PC-3 (cell line): ENCODE results near the gene INSL3. TPM values are rescaled to one million over a fixed set of nuclear protein-coding genes. Genes with fewer than 3 reads are reported as not detected.

ENCODE experiments used
- ATAC-seq: fragments of 200-7000 bp; cut with Tn5 transposase; 2 replicates; pipeline ENCODE4 v1.9.1; 2020; ENCODE audit warnings: mild to moderate bottlenecking, moderate library complexity
- BruUV-seq: library from RNA; stranded (reverse); fragments of 400-500 nt; replicated peaks from 2 replicates; lab custom pipeline; 2021; lab: Mats Ljungman, UMichigan
- CTCF ChIA-PET: fragments of 300-600 bp; sonication (Branson Sonifier 250); formaldehyde crosslinking; loops from one replicate; lab custom pipeline; 2022; ENCODE audit warnings: antibody characterized with exemption; lab: Charles Lee
- POLR2A ChIA-PET: fragments of 300-600 bp; sonication (Branson Sonifier 250); formaldehyde crosslinking; loops from one replicate; lab custom pipeline; 2022; ENCODE audit warnings: antibody characterized with exemption; ENCODE audit not compliant: unreplicated experiment; lab: Charles Lee
- DNase-seq: peaks from one replicate; pipeline ENCODE4 v3.0.0-alpha.2; 2015
- H2AFZ ChIP-seq: fragments of 300-600 bp; sonication (generic); 2 replicates; pipeline ENCODE4 v1.6.0; 2016; ENCODE audit warnings: antibody characterized with exemption, low read length
- H3F3A ChIP-seq: fragments of 300-600 bp; sonication (generic); one replicate; pipeline ENCODE4 v1.6.0; 2017; ENCODE audit warnings: antibody characterized with exemption, low read length, control low read depth, mild to moderate bottlenecking; ENCODE audit not compliant: unreplicated experiment
- H3K27ac ChIP-seq: fragments of 300-600 bp; sonication (generic); 2 replicates; pipeline ENCODE4 v1.5.1; 2016; ENCODE audit warnings: mild to moderate bottlenecking, low read length
- H3K27me3 ChIP-seq: fragments of 300-600 bp; sonication (generic); 2 replicates; pipeline ENCODE4 v1.6.1; 2016; ENCODE audit warnings: low read length, mixed read lengths
- H3K36me3 ChIP-seq: fragments of 300-600 bp; sonication (generic); 2 replicates; pipeline ENCODE4 v1.6.1; 2016; ENCODE audit warnings: low read depth, mixed run types, low read length, mixed read lengths
- H3K4me1 ChIP-seq: fragments of 300-600 bp; sonication (generic); 2 replicates; pipeline ENCODE4 v1.5.1; 2016; ENCODE audit warnings: low read length; ENCODE audit not compliant: insufficient read depth
- H3K4me2 ChIP-seq: fragments of 300-600 bp; sonication (generic); 2 replicates; pipeline ENCODE4 v1.6.0; 2016; ENCODE audit warnings: low read length
- H3K4me3 ChIP-seq: fragments of 300-600 bp; sonication (generic); 2 replicates; pipeline ENCODE4 v1.5.1; 2016; ENCODE audit warnings: mild to moderate bottlenecking, low read length, mixed read lengths
- H3K79me2 ChIP-seq: fragments of 300-600 bp; sonication (generic); 2 replicates; pipeline ENCODE4 v1.6.1; 2017; ENCODE audit warnings: low read length, mixed read lengths
- H3K9ac ChIP-seq: fragments of 300-600 bp; sonication (generic); 2 replicates; pipeline ENCODE4 v1.6.0; 2016; ENCODE audit warnings: mild to moderate bottlenecking, low read length
- H3K9me2 ChIP-seq: fragments of 300-600 bp; sonication (generic); replicated peaks from 2 replicates; pipeline ENCODE4 v1.6.1; 2016; ENCODE audit warnings: mixed run types, low read length, mixed read lengths
- H3K9me3 ChIP-seq: fragments of 300-600 bp; sonication (generic); 2 replicates; pipeline ENCODE4 v1.6.1; 2016; ENCODE audit warnings: low read length, mixed read lengths
- H4K20me1 ChIP-seq: fragments of 300-600 bp; sonication (generic); 2 replicates; pipeline ENCODE4 v1.6.1; 2016; ENCODE audit warnings: low read length, mixed read lengths
- CTCF ChIP-seq: fragments of 300-600 bp; sonication (generic); conservative IDR thresholded peaks from 2 replicates; pipeline ENCODE4 v1.5.1; 2017; ENCODE audit warnings: antibody characterized with exemption, low read depth, mild to moderate bottlenecking, low read length
- EZH2 ChIP-seq: fragments of 300-600 bp; sonication (generic); IDR thresholded peaks from one replicate; pipeline ENCODE4 v1.6.1; 2017; ENCODE audit warnings: antibody characterized with exemption, mild to moderate bottlenecking, low read length; ENCODE audit not compliant: unreplicated experiment
- EZH2phosphoT487 ChIP-seq: fragments of 300-600 bp; sonication (generic); IDR thresholded peaks from 2 replicates; pipeline ENCODE4 v1.6.1; 2018; ENCODE audit warnings: mild to moderate bottlenecking, antibody characterized with exemption, low read length, borderline replicate concordance
- intact Hi-C: fragments of 100-400 bp; cut with micrococcal nuclease; formaldehyde crosslinking; loops from 2 replicates; pipeline ENCODE4 v1.9.0; 2023
- total RNA-seq: library from RNA; depleted of rRNA; stranded (reverse); fragments of >200 nt; gene quantifications from 2 replicates; pipeline ENCODE4 v1.2.3, GENCODE V29; 2014

The INSL3 gene
- total RNA-seq, 1 experiment from 2014 or later: not detected

- no peaks in the 10 kb centered on the region for H4K20me1 ChIP-seq
- H3K4me2 ChIP-seq: no peak overlapping the region
- H3K9me2 ChIP-seq: no peaks in the 10 kb centered on the region
- CTCF ChIA-PET: interaction anchor here (0.6 kb wide), 1 partner anchor 148 kb away, joined by 5 read pairs; no protein-coding TSS in a partner anchor
- no peaks in the 10 kb centered on the region for H3K9me3 ChIP-seq
- H3K36me3 ChIP-seq: no peaks in the 10 kb centered on the region
- no peak overlapping the region for H3K27ac ChIP-seq
- TF ChIP-seq EZH2: no peak
- TF ChIP-seq EZH2phosphoT487: no peak
- TF ChIP-seq CTCF: no peak
- no peaks in the 10 kb centered on the region for H3K27me3 ChIP-seq
- no TSS peak for BruUV-seq
- peaks cover 9% of the 10 kb centered on the region; the same call in 1 of the 2 replicates for H3K4me1 ChIP-seq
- intact Hi-C loops: no loop called here
- POLR2A ChIA-PET: no interaction called here
- no peak overlapping the region for H3K4me3 ChIP-seq
- H3K9ac ChIP-seq: no peak overlapping the region
- H3K79me2 ChIP-seq: no peaks in the 10 kb centered on the region
- ATAC-seq (no peak), DNase-seq (no peak)
- no peaks in the 10 kb centered on the region for H3F3A ChIP-seq
- no peak overlapping the region for H2AFZ ChIP-seq
Measured at GRCh38 chr19:17854061-17854460, 32.7 kb upstream of the INSL3 start.

DNA sequence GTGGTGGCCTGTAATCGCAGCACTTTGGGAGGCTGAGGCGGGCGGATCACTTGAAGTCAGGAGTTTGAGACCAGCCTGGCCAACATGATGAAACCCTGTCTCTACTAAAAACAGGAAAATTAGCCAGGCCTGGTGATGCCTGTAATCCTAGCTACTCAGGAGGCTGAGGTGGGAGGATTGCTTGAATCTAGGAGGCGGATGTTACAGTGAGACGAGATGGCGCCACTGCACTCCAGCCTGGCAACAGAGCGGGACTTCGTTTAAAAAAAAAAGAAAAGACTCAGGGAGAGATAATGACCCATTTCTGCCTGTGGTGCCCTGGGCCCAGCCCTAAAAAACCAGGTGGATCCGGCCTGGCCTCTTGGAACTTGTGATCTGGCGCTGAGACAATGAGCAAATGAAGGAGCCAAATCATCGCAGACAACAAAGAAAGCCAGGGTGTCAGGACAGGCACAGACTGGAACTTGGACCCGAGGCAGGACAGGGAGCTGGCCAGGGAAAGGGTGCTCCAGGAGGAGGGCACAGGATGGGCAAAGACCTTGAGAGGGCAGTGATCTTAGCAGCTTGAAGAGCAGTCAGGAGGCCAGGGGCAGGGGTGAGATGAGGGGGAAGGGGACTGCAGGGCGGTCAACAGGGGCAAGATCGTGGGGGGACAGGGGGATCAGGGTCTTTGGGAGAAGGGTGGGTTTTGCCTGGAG is 27.4 kb upstream of the INSL3 start:
- CTCF ChIA-PET: interaction anchor here (0.6 kb wide), 1 partner anchor 19 kb away, joined by 3 read pairs; no protein-coding TSS in a partner anchor
- Histone ChIP-seq H3K4me2 (no peak overlapping the region), H3K36me3 (no peaks in the 10 kb centered on the region), H3K27ac (no peak overlapping the region), H3F3A (no peaks in the 10 kb centered on the region), H3K9me2 (no peaks in the 10 kb centered on the region), H3K79me2 (no peaks in the 10 kb centered on the region), H3K27me3 (no peaks in the 10 kb centered on the region), H3K4me1 (peaks cover 8% of the 10 kb centered on the region; the same call in 1 of the 2 replicates), H2AFZ (no peak overlapping the region), H3K4me3 (no peak overlapping the region), H3K9me3 (no peaks in the 10 kb centered on the region), H3K9ac (no peak overlapping the region), H4K20me1 (no peaks in the 10 kb centered on the region)
- POLR2A ChIA-PET: no interaction called here
- ATAC-seq: no peak
- intact Hi-C loops: no loop called here
- DNase-seq: no peak
- TF ChIP-seq CTCF: no peak
- no peak for TF ChIP-seq EZH2
- TF ChIP-seq EZH2phosphoT487: no peak
- BruUV-seq: no TSS peak
